Skeletal muscle tissue (tissue), 4 donors: Measurements from ENCODE around the gene MYBPC1. TPM values are rescaled to one million over a fixed set of nuclear protein-coding genes. Genes with fewer than 3 reads are reported as not detected.

ENCODE experiments used
- H3K27ac ChIP-seq: one replicate; pipeline ENCODE4 v1.7.0; 2013; ENCODE audit warnings: mild to moderate bottlenecking, low read depth, low read length, inconsistent platforms
- H3K27me3 ChIP-seq, 3 donors: one replicate each; pipeline ENCODE4 v1.7.0; 2013; ENCODE audit warnings: low read length in 3 of 3; ENCODE audit not compliant: control insufficient read depth in 3 of 3, insufficient read depth in 3 of 3
- H3K36me3 ChIP-seq, 3 donors: one replicate each; pipeline ENCODE4 v1.7.0; 2013; ENCODE audit warnings: low read length in 3 of 3; ENCODE audit not compliant: control insufficient read depth in 3 of 3, insufficient read depth in 3 of 3
- H3K4me1 ChIP-seq, 3 donors: one replicate each; pipeline ENCODE4 v1.7.0; 2013; ENCODE audit warnings: low read length in 3 of 3, mild to moderate bottlenecking in 3 of 3; ENCODE audit not compliant: control insufficient read depth in 3 of 3, insufficient read depth in 3 of 3
- H3K4me3 ChIP-seq, 3 donors: one replicate each; pipeline ENCODE4 v1.7.0; 2013; ENCODE audit warnings: low read length in 3 of 3
- H3K9ac ChIP-seq, 3 donors: one replicate each; pipeline ENCODE4 v1.7.0; 2013; ENCODE audit warnings: low read length in 3 of 3, mild to moderate bottlenecking in 3 of 3, moderate library complexity in 2 of 3, low read depth in 1 of 3
- H3K9me3 ChIP-seq, 3 donors: one replicate each; pipeline ENCODE4 v1.7.0; 2013; ENCODE audit warnings: low read length in 3 of 3; ENCODE audit not compliant: control insufficient read depth in 3 of 3
- total RNA-seq: library from RNA; depleted of rRNA; stranded (reverse); fragments of >200 nt; gene quantifications from one replicate; pipeline ENCODE4 v1.2.3, GENCODE V29; 2014
- donor health status: Osteomylitis.

MYBPC1 gene
- total RNA-seq, 1 donor from 2014 or later: 2,201 TPM

- Histone ChIP-seq H3K27me3 (no peaks in the 10 kb centered on the region), H3K9ac (peak overlapping the region; percentile 77 to 85 (median 83)), H3K36me3 (peaks cover 7 to 22% (median 13%) of the 10 kb centered on the region in 3 donors), H3K9me3 (no peaks in the 10 kb centered on the region), H3K4me1 (peaks cover 4 to 5% (median 5%) of the 10 kb centered on the region in 3 donors), H3K4me3 (peak overlapping the region; percentile 76 to 88 (median 77)), H3K27ac (peak overlapping the region; percentile 95)
These were observed 2.4 kb downstream of the MYBPC1 start for GRCh38 chr12:101597164-101597563.

- peak overlapping the region; percentile 77 to 85 (median 83) for H3K9ac ChIP-seq
- H3K4me1 ChIP-seq: peaks cover 2 to 13% (median 11%) of the 10 kb centered on the region in 3 donors
- H3K36me3 ChIP-seq: peaks cover 9 to 29% (median 17%) of the 10 kb centered on the region in 3 donors
- peak overlapping the region; percentile 76 to 88 (median 77) for H3K4me3 ChIP-seq
- no peaks in the 10 kb centered on the region for H3K27me3 ChIP-seq
- peak overlapping the region; percentile 95 for H3K27ac ChIP-seq
- no peaks in the 10 kb centered on the region for H3K9me3 ChIP-seq
These were observed 3.7 kb downstream of the MYBPC1 start for GRCh38 chr12:101598483-101598882.

- Histone ChIP-seq H3K27ac (peak overlapping the region; percentile 95), H3K4me1 (peaks cover 10 to 20% (median 11%) of the 10 kb centered on the region in 3 donors), H3K36me3 (peaks cover 10 to 31% (median 17%) of the 10 kb centered on the region in 3 donors), H3K9ac (peak overlapping the region; percentile 77 to 85 (median 83)), H3K4me3 (peak overlapping the region; percentile 76 to 88 (median 77)), H3K9me3 (no peaks in the 10 kb centered on the region), H3K27me3 (no peaks in the 10 kb centered on the region)
These were observed 4.5 kb downstream of the MYBPC1 start for GRCh38 chr12:101599311-101599710.

GRCh38 chr12:101599771-101600484 is 5.2 kb downstream of the MYBPC1 start:
- Histone ChIP-seq H3K9ac (peak overlapping the region; percentile 69 to 83 (median 77)), H3K4me1 (peaks cover 13 to 20% (median 16%) of the 10 kb centered on the region in 3 donors), H3K36me3 (peaks cover 10 to 31% (median 17%) of the 10 kb centered on the region in 3 donors), H3K9me3 (no peaks in the 10 kb centered on the region), H3K4me3 (peak overlapping the region; percentile 76 to 88 (median 77)), H3K27ac (peak overlapping the region; percentile 95), H3K27me3 (no peaks in the 10 kb centered on the region)

GRCh38 chr12:101604132-101604531 is 9.4 kb downstream of the MYBPC1 start:
- Histone ChIP-seq H3K27ac (peak overlapping the region; percentile 20), H3K4me1 (peaks cover 23 to 35% (median 30%) of the 10 kb centered on the region in 3 donors), H3K9ac (peak overlapping the region in 2 of 3 donors; percentile 10 to 13), H3K4me3 (peak overlapping the region in 1 of 3 donors; percentile 19), H3K9me3 (no peaks in the 10 kb centered on the region), H3K36me3 (peaks cover 4 to 12% (median 5%) of the 10 kb centered on the region in 3 donors), H3K27me3 (no peaks in the 10 kb centered on the region)

- no peaks in the 10 kb centered on the region for H3K9me3 ChIP-seq
- H3K27ac ChIP-seq: peak overlapping the region; percentile 75
- no peaks in the 10 kb centered on the region for H3K27me3 ChIP-seq
- H3K9ac ChIP-seq: peak overlapping the region; percentile 34 to 79 (median 63)
- H3K36me3 ChIP-seq: peaks cover 3 to 10% (median 5%) of the 10 kb centered on the region in 3 donors
- peaks cover 42 to 61% (median 54%) of the 10 kb centered on the region in 3 donors for H3K4me1 ChIP-seq
- peak overlapping the region in 1 of 3 donors; percentile 23 for H3K4me3 ChIP-seq
These were observed 13.1 kb downstream of the MYBPC1 start for GRCh38 chr12:101607894-101608293.

GRCh38 chr12:101608301-101609133 is 13.7 kb downstream of the MYBPC1 start:
- Histone ChIP-seq H3K27me3 (no peaks in the 10 kb centered on the region), H3K36me3 (peaks cover 4 to 10% (median 9%) of the 10 kb centered on the region in 3 donors), H3K9me3 (no peaks in the 10 kb centered on the region), H3K9ac (peak overlapping the region; percentile 47 to 63 (median 52)), H3K4me3 (peak overlapping the region; percentile 28 to 69 (median 56)), H3K27ac (peak overlapping the region; percentile 75), H3K4me1 (peaks cover 48 to 64% (median 55%) of the 10 kb centered on the region in 3 donors)

- H3K4me3 ChIP-seq: peak overlapping the region; percentile 54 to 69 (median 56)
- no peaks in the 10 kb centered on the region for H3K27me3 ChIP-seq
- no peaks in the 10 kb centered on the region for H3K9me3 ChIP-seq
- H3K9ac ChIP-seq: peak overlapping the region in 2 of 3 donors; percentile 8 to 33
- H3K27ac ChIP-seq: peak overlapping the region; percentile 75
- H3K36me3 ChIP-seq: peaks cover 6 to 15% (median 14%) of the 10 kb centered on the region in 3 donors
- H3K4me1 ChIP-seq: peaks cover 55 to 65% (median 55%) of the 10 kb centered on the region in 3 donors
These were observed 14.4 kb downstream of the MYBPC1 start for GRCh38 chr12:101609198-101609597.

- H3K27me3 ChIP-seq: no peaks in the 10 kb centered on the region
- H3K36me3 ChIP-seq: peaks cover 12 to 42% (median 19%) of the 10 kb centered on the region in 3 donors
- peaks cover 63 to 77% (median 76%) of the 10 kb centered on the region in 3 donors for H3K4me1 ChIP-seq
- H3K9ac ChIP-seq: no peak overlapping the region
- no peaks in the 10 kb centered on the region for H3K9me3 ChIP-seq
- H3K4me3 ChIP-seq: no peak overlapping the region
- H3K27ac ChIP-seq: peak overlapping the region; percentile 37
These were observed 17.6 kb downstream of the MYBPC1 start for GRCh38 chr12:101612160-101612916.
